ENCODE results near the gene OSBPL10.
"Not testable (repeated sequence)": the region's sequence is repeated elsewhere in the genome, so short reads cannot be mapped to it uniquely, and the experiment has no call there.

- not testable (repeated sequence) for TF ChIP-seq CTCF, POLR2A (IDR thresholded peaks at IDR 0.05)
These were observed 29.6 kb upstream of the OSBPL10 start for GRCh38 chr3:32010699-32011098.
